DND-41 (cell line): ENCODE data around the gene GMEB2.

Source experiments
- CTCF ChIP-seq: IDR thresholded peaks from 2 replicates; pipeline ENCODE4 v1.5.1; 2012; ENCODE audit warnings: borderline replicate concordance, low read length, moderate library complexity, mild to moderate bottlenecking; ENCODE audit not compliant: poor library complexity, severe bottlenecking; ENCODE audit errors: extremely low read depth
- EZH2 ChIP-seq: IDR thresholded peaks from 3 replicates; pipeline ENCODE4 v1.6.1; 2012; ENCODE audit warnings: borderline replicate concordance, low read depth, mild to moderate bottlenecking, moderate library complexity, low read length, inconsistent platforms; ENCODE audit not compliant: severe bottlenecking

GRCh38 chr20:63627751-63628245, 897 bp upstream of the GMEB2 start:
- TF ChIP-seq CTCF (no peak), EZH2 (no peak)
